HepG2 (cell line): ENCODE data around the gene USB1. TPM values are rescaled to one million over a fixed set of nuclear protein-coding genes. Genes with fewer than 3 reads are reported as not detected.

ENCODE experiments used
- DR1 ChIP-seq: sonication (generic); formaldehyde crosslinking; IDR thresholded peaks from 2 replicates; pipeline ENCODE4 v1.8.0; 2021; ENCODE audit warnings: mild to moderate bottlenecking, missing genetic modification reagents, inconsistent platforms
- KDM1A ChIP-seq: IDR thresholded peaks from 2 replicates; pipeline ENCODE4 v1.6.1; 2016; ENCODE audit warnings: missing compliant biosample characterization
- MBNL3 ChIP-seq: fragments of 250-450 bp; sonication (Bioruptor Pico); conservative IDR thresholded peaks from 2 replicates; pipeline ENCODE4 v1.8.0; 2022; ENCODE audit warnings: mild to moderate bottlenecking, inconsistent platforms
- NR2F1 ChIP-seq, 2 experiments: fragments of 450-650 bp in 1 of 2; formaldehyde crosslinking in 1 of 2; IDR thresholded peaks; 2 replicates each; pipeline versions ENCODE4 v1.5.0 to v1.6.1; 2016 to 2020; ENCODE audit warnings: mild to moderate bottlenecking in 1 of 2, missing compliant biosample characterization in 1 of 2, missing genetic modification reagents in 1 of 2, moderate library complexity in 1 of 2
- POLR2A ChIP-seq, 2 experiments: IDR thresholded peaks; 2 replicates each; pipeline ENCODE4 v1.6.1; 2011; ENCODE audit warnings: low read depth in 2 of 2, low read length in 2 of 2, mild to moderate bottlenecking in 1 of 2, moderate library complexity in 1 of 2; ENCODE audit not compliant: insufficient read depth in 1 of 2
- ZBTB38 ChIP-seq: sonication (generic); formaldehyde crosslinking; IDR thresholded peaks from 2 replicates; pipeline ENCODE4 v1.5.1; 2020; ENCODE audit warnings: mild to moderate bottlenecking, missing genetic modification reagents
- ZNF251 ChIP-seq: sonication (generic); formaldehyde crosslinking; IDR thresholded peaks from 2 replicates; pipeline ENCODE4 v1.9.0; 2021; ENCODE audit warnings: mild to moderate bottlenecking, missing genetic modification reagents
- ZNF354B ChIP-seq: sonication (generic); formaldehyde crosslinking; IDR thresholded peaks from 2 replicates; pipeline ENCODE4 v1.8.0; 2022; ENCODE audit warnings: mild to moderate bottlenecking, missing genetic modification reagents
- ZNF441 ChIP-seq: sonication (generic); formaldehyde crosslinking; IDR thresholded peaks from 2 replicates; pipeline ENCODE4 v1.7.0; 2021; ENCODE audit warnings: missing genetic modification reagents, borderline replicate concordance
- ZNF451 ChIP-seq: sonication (generic); formaldehyde crosslinking; IDR thresholded peaks from 2 replicates; pipeline ENCODE4 v1.5.0; 2020; ENCODE audit warnings: mild to moderate bottlenecking, missing genetic modification reagents
- ZSCAN9 ChIP-seq: IDR thresholded peaks from 2 replicates; pipeline ENCODE4 v1.6.1; 2016; ENCODE audit warnings: borderline replicate concordance
- polyA plus RNA-seq, 8 experiments: library from polyadenylated mRNA; depleted of rRNA in 3 of 8; stranded (reverse) in 7 of 8; unstranded in 1 of 8; fragments of >200 nt; fragmentation: Illumina TruSeq in 4 of 8; extraction: Trizol in 4 of 8; gene quantifications; 2 replicates each; pipeline versions ENCODE4 v1.2.1 to v1.2.3, GENCODE V29; 2011 to 2016; ENCODE audit warnings: low read depth in 4 of 8, missing spikeins in 1 of 8, mixed read lengths in 1 of 8; ENCODE audit not compliant: insufficient read depth in 1 of 8
- total RNA-seq, 5 experiments: library from RNA; depleted of rRNA; stranded (reverse); fragments of >200 nt; fragmentation: Illumina TruSeq; extraction: Trizol; gene quantifications; 2 replicates each; pipeline ENCODE4 v1.2.3, GENCODE V29; 2016; ENCODE audit warnings: low read depth in 1 of 5
- TF ChIP-seq, protein P1 (sequence below): sonication (generic); formaldehyde crosslinking; IDR thresholded peaks from 2 replicates; pipeline ENCODE4 v1.9.0; 2021; ENCODE audit warnings: mild to moderate bottlenecking, missing genetic modification reagents
- TF ChIP-seq, protein P2 (sequence below): sonication (generic); formaldehyde crosslinking; IDR thresholded peaks from 2 replicates; pipeline ENCODE4 v1.4.0; 2020; ENCODE audit warnings: missing genetic modification reagents
- TF ChIP-seq, protein P3 (sequence below): sonication (generic); formaldehyde crosslinking; conservative IDR thresholded peaks from 2 replicates; pipeline ENCODE4 v1.8.0; 2022; ENCODE audit warnings: missing genetic modification reagents
- TF ChIP-seq, protein P4 (sequence below): sonication (generic); formaldehyde crosslinking; IDR thresholded peaks from 2 replicates; pipeline ENCODE4 v1.8.1; 2022; ENCODE audit warnings: mild to moderate bottlenecking, missing genetic modification reagents

The USB1 gene
- total and polyA plus RNA-seq, 2 of the 13 experiments (the other 11 are each of a cell fraction or from before 2014, with no cell fraction given) = 16.7 to 65.4 TPM

DNA sequence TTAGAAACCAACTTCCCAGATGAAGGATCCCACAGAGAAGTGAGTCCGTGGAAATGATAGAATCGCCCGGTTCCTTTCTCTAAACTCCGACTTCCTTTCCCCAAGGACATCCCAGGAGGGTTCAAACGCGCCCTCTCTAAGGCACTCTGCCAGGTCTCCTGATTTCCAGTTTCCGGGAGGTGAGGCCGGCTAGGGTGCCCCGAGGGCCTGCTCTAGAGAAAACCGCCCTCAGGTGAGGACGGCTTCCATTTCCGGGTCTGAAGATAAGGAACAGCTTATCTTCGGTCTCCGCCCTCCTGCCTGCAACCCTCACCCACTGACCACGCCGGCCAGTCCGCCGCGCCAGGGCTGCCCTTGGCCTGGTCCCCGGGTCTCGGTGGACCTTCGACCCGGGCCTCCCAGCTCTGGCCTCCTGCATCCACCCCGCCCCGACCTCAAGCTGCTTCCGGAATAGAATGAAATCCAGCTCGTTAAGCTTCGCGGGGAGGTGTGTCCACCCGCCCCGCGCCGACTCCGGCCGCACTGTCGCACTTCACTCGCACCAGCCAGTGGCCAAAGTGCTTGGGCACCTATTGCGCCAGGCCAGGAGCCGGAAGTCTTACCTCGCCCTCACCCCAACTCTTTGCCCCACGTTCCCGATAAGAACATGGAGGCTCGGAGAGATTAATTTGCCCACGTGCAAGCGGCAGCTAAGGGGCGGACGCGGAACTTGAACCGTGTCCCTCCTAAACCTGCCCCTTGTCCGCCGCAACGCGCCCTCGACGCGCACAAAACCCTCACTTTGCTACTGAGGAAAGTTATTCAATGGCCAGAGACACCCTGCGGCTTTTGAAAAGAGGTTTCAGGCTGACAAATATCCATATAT lies 23.5 kb downstream of the USB1 start (continued):
- TF ChIP-seq, protein P1, sequence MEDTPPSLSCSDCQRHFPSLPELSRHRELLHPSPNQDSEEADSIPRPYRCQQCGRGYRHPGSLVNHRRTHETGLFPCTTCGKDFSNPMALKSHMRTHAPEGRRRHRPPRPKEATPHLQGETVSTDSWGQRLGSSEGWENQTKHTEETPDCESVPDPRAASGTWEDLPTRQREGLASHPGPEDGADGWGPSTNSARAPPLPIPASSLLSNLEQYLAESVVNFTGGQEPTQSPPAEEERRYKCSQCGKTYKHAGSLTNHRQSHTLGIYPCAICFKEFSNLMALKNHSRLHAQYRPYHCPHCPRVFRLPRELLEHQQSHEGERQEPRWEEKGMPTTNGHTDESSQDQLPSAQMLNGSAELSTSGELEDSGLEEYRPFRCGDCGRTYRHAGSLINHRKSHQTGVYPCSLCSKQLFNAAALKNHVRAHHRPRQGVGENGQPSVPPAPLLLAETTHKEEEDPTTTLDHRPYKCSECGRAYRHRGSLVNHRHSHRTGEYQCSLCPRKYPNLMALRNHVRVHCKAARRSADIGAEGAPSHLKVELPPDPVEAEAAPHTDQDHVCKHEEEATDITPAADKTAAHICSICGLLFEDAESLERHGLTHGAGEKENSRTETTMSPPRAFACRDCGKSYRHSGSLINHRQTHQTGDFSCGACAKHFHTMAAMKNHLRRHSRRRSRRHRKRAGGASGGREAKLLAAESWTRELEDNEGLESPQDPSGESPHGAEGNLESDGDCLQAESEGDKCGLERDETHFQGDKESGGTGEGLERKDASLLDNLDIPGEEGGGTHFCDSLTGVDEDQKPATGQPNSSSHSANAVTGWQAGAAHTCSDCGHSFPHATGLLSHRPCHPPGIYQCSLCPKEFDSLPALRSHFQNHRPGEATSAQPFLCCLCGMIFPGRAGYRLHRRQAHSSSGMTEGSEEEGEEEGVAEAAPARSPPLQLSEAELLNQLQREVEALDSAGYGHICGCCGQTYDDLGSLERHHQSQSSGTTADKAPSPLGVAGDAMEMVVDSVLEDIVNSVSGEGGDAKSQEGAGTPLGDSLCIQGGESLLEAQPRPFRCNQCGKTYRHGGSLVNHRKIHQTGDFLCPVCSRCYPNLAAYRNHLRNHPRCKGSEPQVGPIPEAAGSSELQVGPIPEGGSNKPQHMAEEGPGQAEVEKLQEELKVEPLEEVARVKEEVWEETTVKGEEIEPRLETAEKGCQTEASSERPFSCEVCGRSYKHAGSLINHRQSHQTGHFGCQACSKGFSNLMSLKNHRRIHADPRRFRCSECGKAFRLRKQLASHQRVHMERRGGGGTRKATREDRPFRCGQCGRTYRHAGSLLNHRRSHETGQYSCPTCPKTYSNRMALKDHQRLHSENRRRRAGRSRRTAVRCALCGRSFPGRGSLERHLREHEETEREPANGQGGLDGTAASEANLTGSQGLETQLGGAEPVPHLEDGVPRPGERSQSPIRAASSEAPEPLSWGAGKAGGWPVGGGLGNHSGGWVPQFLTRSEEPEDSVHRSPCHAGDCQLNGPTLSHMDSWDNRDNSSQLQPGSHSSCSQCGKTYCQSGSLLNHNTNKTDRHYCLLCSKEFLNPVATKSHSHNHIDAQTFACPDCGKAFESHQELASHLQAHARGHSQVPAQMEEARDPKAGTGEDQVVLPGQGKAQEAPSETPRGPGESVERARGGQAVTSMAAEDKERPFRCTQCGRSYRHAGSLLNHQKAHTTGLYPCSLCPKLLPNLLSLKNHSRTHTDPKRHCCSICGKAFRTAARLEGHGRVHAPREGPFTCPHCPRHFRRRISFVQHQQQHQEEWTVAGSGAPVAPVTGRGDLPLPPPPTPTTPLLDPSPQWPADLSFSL (CRISPR knock-in tag) = no peak
- TF ChIP-seq MBNL3 (CRISPR knock-in tag) (no peak), ZNF251 (CRISPR knock-in tag) (peak; percentile 31; the same call in 1 of the 2 replicates), KDM1A (CRISPR knock-in tag) (no peak), DR1 (peak; percentile 75), ZBTB38 (CRISPR knock-in tag) (peak; percentile 88), ZSCAN9 (CRISPR knock-in tag) (no peak; the same call in 1 of the 2 replicates), ZNF354B (CRISPR knock-in tag) (0 out of 2 replicates have a peak, but pooled peaks have one; percentile 22), NR2F1 (CRISPR knock-in tag; IDR thresholded peaks at IDR 0.05) (peak; percentile 78 to 82), ZNF451 (CRISPR knock-in tag) (peak; percentile 63; the same call in 1 of the 2 replicates), POLR2A (IDR thresholded peaks at IDR 0.05; ENCODE audit: insufficient read depth in 1 of 2, low read depth in 2 of 2, low read length in 2 of 2) (peak; percentile 67 to 68), ZNF441 (CRISPR knock-in tag) (peak; percentile 95)
- TF ChIP-seq, protein P2, sequence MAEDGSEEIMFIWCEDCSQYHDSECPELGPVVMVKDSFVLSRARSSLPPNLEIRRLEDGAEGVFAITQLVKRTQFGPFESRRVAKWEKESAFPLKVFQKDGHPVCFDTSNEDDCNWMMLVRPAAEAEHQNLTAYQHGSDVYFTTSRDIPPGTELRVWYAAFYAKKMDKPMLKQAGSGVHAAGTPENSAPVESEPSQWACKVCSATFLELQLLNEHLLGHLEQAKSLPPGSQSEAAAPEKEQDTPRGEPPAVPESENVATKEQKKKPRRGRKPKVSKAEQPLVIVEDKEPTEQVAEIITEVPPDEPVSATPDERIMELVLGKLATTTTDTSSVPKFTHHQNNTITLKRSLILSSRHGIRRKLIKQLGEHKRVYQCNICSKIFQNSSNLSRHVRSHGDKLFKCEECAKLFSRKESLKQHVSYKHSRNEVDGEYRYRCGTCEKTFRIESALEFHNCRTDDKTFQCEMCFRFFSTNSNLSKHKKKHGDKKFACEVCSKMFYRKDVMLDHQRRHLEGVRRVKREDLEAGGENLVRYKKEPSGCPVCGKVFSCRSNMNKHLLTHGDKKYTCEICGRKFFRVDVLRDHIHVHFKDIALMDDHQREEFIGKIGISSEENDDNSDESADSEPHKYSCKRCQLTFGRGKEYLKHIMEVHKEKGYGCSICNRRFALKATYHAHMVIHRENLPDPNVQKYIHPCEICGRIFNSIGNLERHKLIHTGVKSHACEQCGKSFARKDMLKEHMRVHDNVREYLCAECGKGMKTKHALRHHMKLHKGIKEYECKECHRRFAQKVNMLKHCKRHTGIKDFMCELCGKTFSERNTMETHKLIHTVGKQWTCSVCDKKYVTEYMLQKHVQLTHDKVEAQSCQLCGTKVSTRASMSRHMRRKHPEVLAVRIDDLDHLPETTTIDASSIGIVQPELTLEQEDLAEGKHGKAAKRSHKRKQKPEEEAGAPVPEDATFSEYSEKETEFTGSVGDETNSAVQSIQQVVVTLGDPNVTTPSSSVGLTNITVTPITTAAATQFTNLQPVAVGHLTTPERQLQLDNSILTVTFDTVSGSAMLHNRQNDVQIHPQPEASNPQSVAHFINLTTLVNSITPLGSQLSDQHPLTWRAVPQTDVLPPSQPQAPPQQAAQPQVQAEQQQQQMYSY = peak; percentile 39
- TF ChIP-seq, protein P3, sequence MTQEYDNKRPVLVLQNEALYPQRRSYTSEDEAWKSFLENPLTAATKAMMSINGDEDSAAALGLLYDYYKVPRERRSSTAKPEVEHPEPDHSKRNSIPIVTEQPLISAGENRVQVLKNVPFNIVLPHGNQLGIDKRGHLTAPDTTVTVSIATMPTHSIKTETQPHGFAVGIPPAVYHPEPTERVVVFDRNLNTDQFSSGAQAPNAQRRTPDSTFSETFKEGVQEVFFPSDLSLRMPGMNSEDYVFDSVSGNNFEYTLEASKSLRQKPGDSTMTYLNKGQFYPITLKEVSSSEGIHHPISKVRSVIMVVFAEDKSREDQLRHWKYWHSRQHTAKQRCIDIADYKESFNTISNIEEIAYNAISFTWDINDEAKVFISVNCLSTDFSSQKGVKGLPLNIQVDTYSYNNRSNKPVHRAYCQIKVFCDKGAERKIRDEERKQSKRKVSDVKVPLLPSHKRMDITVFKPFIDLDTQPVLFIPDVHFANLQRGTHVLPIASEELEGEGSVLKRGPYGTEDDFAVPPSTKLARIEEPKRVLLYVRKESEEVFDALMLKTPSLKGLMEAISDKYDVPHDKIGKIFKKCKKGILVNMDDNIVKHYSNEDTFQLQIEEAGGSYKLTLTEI = no peak
- TF ChIP-seq, protein P4, sequence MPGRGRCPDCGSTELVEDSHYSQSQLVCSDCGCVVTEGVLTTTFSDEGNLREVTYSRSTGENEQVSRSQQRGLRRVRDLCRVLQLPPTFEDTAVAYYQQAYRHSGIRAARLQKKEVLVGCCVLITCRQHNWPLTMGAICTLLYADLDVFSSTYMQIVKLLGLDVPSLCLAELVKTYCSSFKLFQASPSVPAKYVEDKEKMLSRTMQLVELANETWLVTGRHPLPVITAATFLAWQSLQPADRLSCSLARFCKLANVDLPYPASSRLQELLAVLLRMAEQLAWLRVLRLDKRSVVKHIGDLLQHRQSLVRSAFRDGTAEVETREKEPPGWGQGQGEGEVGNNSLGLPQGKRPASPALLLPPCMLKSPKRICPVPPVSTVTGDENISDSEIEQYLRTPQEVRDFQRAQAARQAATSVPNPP (CRISPR knock-in tag) = 0 out of 2 replicates have a peak, but pooled peaks have one; percentile 46
